ENCODE results near the gene R3HDM2.

DNA sequence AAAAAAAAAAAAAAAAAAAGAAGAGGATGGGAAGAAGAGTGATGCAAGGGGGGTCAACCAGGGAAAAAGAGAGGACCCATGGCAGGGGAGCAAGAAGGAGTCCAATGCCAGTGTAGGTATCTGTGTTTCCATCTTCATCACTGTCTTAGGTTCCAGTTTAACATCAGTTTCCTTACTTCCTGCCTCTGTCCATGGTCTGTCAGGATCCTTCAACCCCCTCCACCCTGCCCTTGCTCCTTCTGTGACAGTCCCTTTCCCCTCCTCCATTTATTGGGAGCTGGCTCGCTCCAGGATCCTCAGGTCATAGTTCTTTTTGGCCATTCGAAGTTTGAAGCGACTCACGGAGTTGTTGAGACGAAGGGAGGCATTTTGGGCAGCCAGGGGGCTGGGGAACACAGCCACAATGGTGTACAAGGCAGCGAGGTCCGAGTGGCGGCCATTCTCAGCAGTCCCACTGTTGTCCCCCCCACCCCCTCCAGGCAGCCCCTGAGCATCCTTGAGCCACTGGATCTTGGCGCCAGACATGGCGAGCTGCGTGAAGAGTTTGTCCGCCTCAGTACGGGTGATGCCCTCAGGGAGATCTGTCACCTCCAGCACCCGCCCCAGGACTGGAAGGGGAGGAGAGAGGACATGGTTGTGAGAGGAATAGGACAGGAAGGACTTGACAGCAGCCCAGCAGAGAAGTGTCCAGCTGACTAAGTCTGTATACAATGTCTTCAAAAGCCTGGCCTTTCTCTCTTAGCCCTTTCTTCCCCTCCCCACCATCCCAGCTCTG is 176.2 kb downstream of the R3HDM2 start:
- TF ChIP-seq, protein P1, sequence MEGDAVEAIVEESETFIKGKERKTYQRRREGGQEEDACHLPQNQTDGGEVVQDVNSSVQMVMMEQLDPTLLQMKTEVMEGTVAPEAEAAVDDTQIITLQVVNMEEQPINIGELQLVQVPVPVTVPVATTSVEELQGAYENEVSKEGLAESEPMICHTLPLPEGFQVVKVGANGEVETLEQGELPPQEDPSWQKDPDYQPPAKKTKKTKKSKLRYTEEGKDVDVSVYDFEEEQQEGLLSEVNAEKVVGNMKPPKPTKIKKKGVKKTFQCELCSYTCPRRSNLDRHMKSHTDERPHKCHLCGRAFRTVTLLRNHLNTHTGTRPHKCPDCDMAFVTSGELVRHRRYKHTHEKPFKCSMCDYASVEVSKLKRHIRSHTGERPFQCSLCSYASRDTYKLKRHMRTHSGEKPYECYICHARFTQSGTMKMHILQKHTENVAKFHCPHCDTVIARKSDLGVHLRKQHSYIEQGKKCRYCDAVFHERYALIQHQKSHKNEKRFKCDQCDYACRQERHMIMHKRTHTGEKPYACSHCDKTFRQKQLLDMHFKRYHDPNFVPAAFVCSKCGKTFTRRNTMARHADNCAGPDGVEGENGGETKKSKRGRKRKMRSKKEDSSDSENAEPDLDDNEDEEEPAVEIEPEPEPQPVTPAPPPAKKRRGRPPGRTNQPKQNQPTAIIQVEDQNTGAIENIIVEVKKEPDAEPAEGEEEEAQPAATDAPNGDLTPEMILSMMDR (IDR thresholded peaks at IDR 0.05; ENCODE audit: poor library complexity) = no peak
- TF ChIP-seq EZH2phosphoT487 (IDR thresholded peaks at IDR 0.05; ENCODE audit: low read depth, severe bottlenecking, unreplicated experiment) = no peak
- no peak for TF ChIP-seq EZH2 (IDR thresholded peaks at IDR 0.05; ENCODE audit: borderline replicate concordance)
